ENCODE measurements around the gene OFD1.
A peak's percentile ranks its signal among the peaks of the same experiment; 100 is the strongest.

The OFD1 gene

DNA sequence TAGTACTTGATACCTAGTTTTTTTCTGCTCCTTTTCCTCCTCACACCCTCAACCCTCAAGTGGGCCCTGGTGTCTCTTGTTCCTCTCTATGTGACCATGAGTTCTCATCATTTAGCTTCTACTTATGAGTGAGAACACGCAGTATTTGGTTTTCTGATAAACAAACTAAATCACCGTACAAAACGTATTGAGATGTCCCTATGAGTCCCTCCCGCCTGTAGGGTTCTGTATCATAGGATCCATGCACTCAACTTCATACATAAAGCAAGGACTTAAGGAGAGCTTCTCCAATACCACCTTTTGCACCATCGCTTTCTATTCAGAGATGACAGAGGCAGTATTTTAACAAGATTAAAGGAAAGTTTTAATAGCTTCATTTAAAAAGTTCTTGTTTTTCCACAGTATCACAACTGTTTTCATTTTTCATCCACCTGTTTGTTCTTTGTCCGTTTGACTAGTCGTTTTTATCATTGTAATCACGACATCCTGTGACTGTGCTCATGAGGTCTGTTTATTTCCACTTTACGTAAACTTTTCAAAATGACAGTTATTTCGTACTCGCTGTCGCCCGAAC is 46.1 kb upstream of the OFD1 start:
- Histone ChIP-seq H2AFZ (ENCODE audit: low read length) (peak overlapping the region; percentile 75), H4K20me1 (ENCODE audit: insufficient read depth, low read length) (no peaks in the 10 kb centered on the region), H3K4me3 (ENCODE audit: low read length) (peak overlapping the region; percentile 79), H3K9me2 (replicated peaks; ENCODE audit: insufficient read depth, low read length) (no peaks in the 10 kb centered on the region), H3K9me3 (replicated peaks; ENCODE audit: insufficient read depth, low read length) (no peaks in the 10 kb centered on the region), H3K4me1 (ENCODE audit: low read length) (peaks cover 6% of the 10 kb centered on the region; the same call in 1 of the 2 replicates), H3K27me3 (replicated peaks; ENCODE audit: insufficient read depth, low read length) (no peaks in the 10 kb centered on the region), H3K9ac (ENCODE audit: low read length) (peak overlapping the region; percentile 91), H3F3A (ENCODE audit: insufficient read depth, low read length) (no peaks in the 10 kb centered on the region), H3K36me3 (replicated peaks; ENCODE audit: insufficient read depth, low read length) (no peaks in the 10 kb centered on the region), H3K79me2 (ENCODE audit: low read length) (peaks cover 44% of the 10 kb centered on the region), H3K27ac (ENCODE audit: low read length) (peak overlapping the region; percentile 45; the same call in 1 of the 2 replicates), H3K4me2 (ENCODE audit: low read depth, low read length) (peak overlapping the region; percentile 65)
- no peak for DNase-seq
- TF ChIP-seq EZH2 (optimal IDR thresholded peaks at IDR 0.05; ENCODE audit: low read depth, low read length): no peak

DNA sequence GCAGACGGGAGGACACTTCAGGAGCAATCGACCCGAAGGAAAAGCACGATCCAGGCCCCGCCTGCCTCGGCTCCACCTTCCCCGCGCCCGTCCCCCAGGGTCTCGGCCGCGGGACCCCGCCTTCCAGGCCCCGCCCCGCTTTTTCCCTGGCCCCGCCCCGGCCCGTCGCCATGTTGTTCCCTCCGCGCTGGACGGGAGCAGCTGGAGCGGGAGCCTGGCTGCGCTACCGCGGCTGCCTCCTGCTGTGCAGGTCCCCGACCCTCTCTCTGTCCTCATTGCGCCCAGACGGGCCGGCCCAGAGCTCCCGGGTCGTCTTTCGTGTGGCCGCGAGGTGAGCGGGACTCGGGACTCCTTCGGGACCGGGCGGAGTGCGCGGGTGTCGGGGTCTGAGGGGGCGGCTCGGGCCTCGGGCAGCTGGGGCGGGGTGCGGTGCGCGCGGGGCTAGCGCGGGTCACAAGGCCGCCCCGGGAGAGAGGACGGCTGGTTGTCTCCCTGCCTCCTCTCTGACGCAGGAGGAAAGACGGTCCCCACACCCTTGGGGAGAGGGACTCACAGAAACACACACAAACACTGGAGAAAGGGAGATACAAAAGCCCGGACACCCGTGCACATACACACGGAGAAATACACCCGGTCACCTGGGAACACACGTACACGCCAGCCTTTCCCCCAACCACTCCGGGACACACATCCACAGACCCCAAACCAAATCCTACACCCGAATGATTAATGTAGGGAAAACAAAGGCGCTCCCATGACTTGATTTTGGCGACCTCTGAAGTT is 45.4 kb upstream of the OFD1 start, which contains the start of gene RAB9A:
RAB9A (plus strand) TSS at position 171 of the 783 bp plus-strand sequence. CDS start 19,619 bp downstream, outside the sequence.
- Histone ChIP-seq H3F3A (ENCODE audit: insufficient read depth, low read length) (no peaks in the 10 kb centered on the region), H3K9me2 (replicated peaks; ENCODE audit: insufficient read depth, low read length) (no peaks in the 10 kb centered on the region), H2AFZ (ENCODE audit: low read length) (peak within 1 kb of the TSS; percentile 75), H3K79me2 (ENCODE audit: low read length) (peaks cover 51% of the 10 kb centered on the region), H3K4me3 (ENCODE audit: low read length) (peak within 1 kb of the TSS; percentile 79), H3K9me3 (replicated peaks; ENCODE audit: insufficient read depth, low read length) (no peaks in the 10 kb centered on the region), H3K36me3 (replicated peaks; ENCODE audit: insufficient read depth, low read length) (no peaks in the 10 kb centered on the region), H4K20me1 (ENCODE audit: insufficient read depth, low read length) (no peaks in the 10 kb centered on the region), H3K9ac (ENCODE audit: low read length) (peak within 1 kb of the TSS; percentile 91), H3K4me2 (ENCODE audit: low read depth, low read length) (peak within 1 kb of the TSS; percentile 68), H3K27me3 (replicated peaks; ENCODE audit: insufficient read depth, low read length) (no peaks in the 10 kb centered on the region), H3K27ac (ENCODE audit: low read length) (peak within 1 kb of the TSS; percentile 67; the same call in 1 of the 2 replicates), H3K4me1 (ENCODE audit: low read length) (peaks cover 6% of the 10 kb centered on the region; the same call in 1 of the 2 replicates)
- TF ChIP-seq EZH2phosphoT487 (IDR thresholded peaks at IDR 0.05; ENCODE audit: low read length) (no peak), EZH2 (optimal IDR thresholded peaks at IDR 0.05; ENCODE audit: low read depth, low read length) (no peak)
- TF ChIP-seq, protein P1, sequence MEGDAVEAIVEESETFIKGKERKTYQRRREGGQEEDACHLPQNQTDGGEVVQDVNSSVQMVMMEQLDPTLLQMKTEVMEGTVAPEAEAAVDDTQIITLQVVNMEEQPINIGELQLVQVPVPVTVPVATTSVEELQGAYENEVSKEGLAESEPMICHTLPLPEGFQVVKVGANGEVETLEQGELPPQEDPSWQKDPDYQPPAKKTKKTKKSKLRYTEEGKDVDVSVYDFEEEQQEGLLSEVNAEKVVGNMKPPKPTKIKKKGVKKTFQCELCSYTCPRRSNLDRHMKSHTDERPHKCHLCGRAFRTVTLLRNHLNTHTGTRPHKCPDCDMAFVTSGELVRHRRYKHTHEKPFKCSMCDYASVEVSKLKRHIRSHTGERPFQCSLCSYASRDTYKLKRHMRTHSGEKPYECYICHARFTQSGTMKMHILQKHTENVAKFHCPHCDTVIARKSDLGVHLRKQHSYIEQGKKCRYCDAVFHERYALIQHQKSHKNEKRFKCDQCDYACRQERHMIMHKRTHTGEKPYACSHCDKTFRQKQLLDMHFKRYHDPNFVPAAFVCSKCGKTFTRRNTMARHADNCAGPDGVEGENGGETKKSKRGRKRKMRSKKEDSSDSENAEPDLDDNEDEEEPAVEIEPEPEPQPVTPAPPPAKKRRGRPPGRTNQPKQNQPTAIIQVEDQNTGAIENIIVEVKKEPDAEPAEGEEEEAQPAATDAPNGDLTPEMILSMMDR (IDR thresholded peaks at IDR 0.05; ENCODE audit: low read length): no peak
- DNase-seq: peak; percentile 61

DNA sequence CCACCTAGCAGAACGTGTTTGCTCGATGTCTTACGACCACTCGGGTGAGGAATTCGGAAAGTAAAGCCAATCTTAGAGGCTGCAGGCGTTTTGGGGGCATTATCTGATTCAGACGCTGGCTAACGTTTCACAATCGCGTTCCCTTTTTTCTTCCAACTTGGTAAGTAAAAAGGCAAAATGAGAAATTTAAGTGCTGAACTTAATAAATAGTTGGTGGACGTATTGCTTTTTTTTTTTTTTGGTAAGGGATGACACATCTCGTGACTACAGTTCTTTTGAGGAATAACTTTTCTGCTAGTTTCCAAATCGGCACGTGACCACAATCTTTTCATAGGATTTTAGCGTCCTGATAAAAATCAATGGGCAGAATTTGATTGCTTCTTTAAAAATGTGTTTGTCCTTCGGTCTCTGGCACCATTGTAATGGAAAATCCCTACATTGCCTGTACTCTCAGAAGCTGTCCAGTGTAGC is 44.8 kb upstream of the OFD1 start:
- H3F3A ChIP-seq (ENCODE audit: insufficient read depth, low read length): no peaks in the 10 kb centered on the region
- H3K4me2 ChIP-seq (ENCODE audit: low read depth, low read length): peak overlapping the region; percentile 68
- H3K9ac ChIP-seq (ENCODE audit: low read length): peak overlapping the region; percentile 91
- no peaks in the 10 kb centered on the region for H3K9me2 ChIP-seq (replicated peaks; ENCODE audit: insufficient read depth, low read length)
- TF ChIP-seq, protein P1 (IDR thresholded peaks at IDR 0.05; ENCODE audit: low read length): no peak
- TF ChIP-seq EZH2phosphoT487 (IDR thresholded peaks at IDR 0.05; ENCODE audit: low read length) (no peak), EZH2 (optimal IDR thresholded peaks at IDR 0.05; ENCODE audit: low read depth, low read length) (no peak)
- H2AFZ ChIP-seq (ENCODE audit: low read length): no peak overlapping the region
- peak overlapping the region; percentile 67; the same call in 1 of the 2 replicates for H3K27ac ChIP-seq (ENCODE audit: low read length)
- peak overlapping the region; percentile 79 for H3K4me3 ChIP-seq (ENCODE audit: low read length)
- DNase-seq: no peak
- H3K27me3 ChIP-seq (replicated peaks; ENCODE audit: insufficient read depth, low read length): no peaks in the 10 kb centered on the region
- H3K9me3 ChIP-seq (replicated peaks; ENCODE audit: insufficient read depth, low read length): no peaks in the 10 kb centered on the region
- H3K4me1 ChIP-seq (ENCODE audit: low read length): peaks cover 6% of the 10 kb centered on the region; the same call in 1 of the 2 replicates
- H4K20me1 ChIP-seq (ENCODE audit: insufficient read depth, low read length): no peaks in the 10 kb centered on the region
- no peaks in the 10 kb centered on the region for H3K36me3 ChIP-seq (replicated peaks; ENCODE audit: insufficient read depth, low read length)
- peaks cover 57% of the 10 kb centered on the region for H3K79me2 ChIP-seq (ENCODE audit: low read length)
